Ureter (tissue), 1 donor: Measurements from ENCODE around the gene ZNF718. TPM values are rescaled to one million over a fixed set of nuclear protein-coding genes. Genes with fewer than 3 reads are reported as not detected.
"Not testable (repeated sequence)": the region's sequence is repeated elsewhere in the genome, so short reads cannot be mapped to it uniquely, and the experiment has no call there.

Experiments
- DNase-seq: peaks from one replicate; pipeline ENCODE4 v3.0.0-alpha.2; 2020; ENCODE audit warnings: low spot score
- total RNA-seq: library from RNA; stranded (reverse); gene quantifications from one replicate; pipeline ENCODE4 v1.2.4, GENCODE V29; 2023
- donor health status: DM: yes; HTN: yes; CAD: no.

Gene ZNF718
- 15.1 TPM for total RNA-seq

GRCh38 chr4:124275-125081, at the start of gene ZNF718:
Gene ZNF718 (plus strand): TSS chr4:124501. CDS start chr4:124671, 170 bp downstream.
- peak; percentile 96 for DNase-seq

- DNase-seq, result no peak
These were observed 38.4 kb upstream of the ZNF718 start for GRCh38 chr4:85951-86350.

GRCh38 chr4:86559-87324, 37.6 kb upstream of the ZNF718 start:
- DNase-seq, result not testable (repeated sequence)

- no peak for DNase-seq
These were observed 25.9 kb upstream of the ZNF718 start for GRCh38 chr4:98386-98785.

GRCh38 chr4:99863-100262, 24.4 kb upstream of the ZNF718 start:
- DNase-seq, result no peak

GRCh38 chr4:107083-107443, 17.2 kb upstream of the ZNF718 start:
- DNase-seq, result no peak

GRCh38 chr4:107444-108429, 16.6 kb upstream of the ZNF718 start:
- no peak for DNase-seq

- DNase-seq, result no peak
These were observed 11.5 kb upstream of the ZNF718 start for GRCh38 chr4:112771-113170.

GRCh38 chr4:113732-114131, 10.6 kb upstream of the ZNF718 start:
- DNase-seq, result no peak

GRCh38 chr4:114149-114548, 10.2 kb upstream of the ZNF718 start:
- DNase-seq, result no peak

GRCh38 chr4:116499-116898, 7.8 kb upstream of the ZNF718 start:
- DNase-seq, result no peak

- no peak for DNase-seq
These were observed 3.7 kb upstream of the ZNF718 start for GRCh38 chr4:120616-121015.

GRCh38 chr4:121408-122084, 2.8 kb upstream of the ZNF718 start:
- no peak for DNase-seq

- not testable (repeated sequence) for DNase-seq
These were observed 403 bp upstream of the ZNF718 start for GRCh38 chr4:123922-124274.

GRCh38 chr4:125091-125771, 930 bp downstream of the ZNF718 start:
- DNase-seq, result peak; percentile 72

- DNase-seq, result no peak
These were observed 1.5 kb downstream of the ZNF718 start for GRCh38 chr4:125833-126232.

- no peak for DNase-seq
These were observed 8.2 kb downstream of the ZNF718 start for GRCh38 chr4:132483-132882.

GRCh38 chr4:138935-139334, 14.6 kb downstream of the ZNF718 start:
- no peak for DNase-seq

- DNase-seq, result no peak
These were observed 15.4 kb downstream of the ZNF718 start for GRCh38 chr4:139691-140090.

GRCh38 chr4:146621-147020, 22.3 kb downstream of the ZNF718 start:
- DNase-seq, result no peak

GRCh38 chr4:147233-147632, 22.9 kb downstream of the ZNF718 start:
- no peak for DNase-seq
